ENCODE measurements around the gene NDUFAF8. TPM values are rescaled to one million over a fixed set of nuclear protein-coding genes. Genes with fewer than 3 reads are reported as not detected.

Gene NDUFAF8
- total RNA-seq, 1 experiment from 2014 or later, result 54.1 TPM

- no peak for DNase-seq
- H3K4me3 Mint-ChIP-seq (ENCODE audit: low read depth, unreplicated experiment), result no peak overlapping the region
- no peaks in the 10 kb centered on the region for H3K9me3 Mint-ChIP-seq (ENCODE audit: low read depth, unreplicated experiment)
- H3K27ac Mint-ChIP-seq (ENCODE audit: unreplicated experiment), result no peak overlapping the region
- no peak for TF ChIP-seq CTCF (IDR thresholded peaks at IDR 0.05; ENCODE audit: unreplicated experiment)
- CTCF ChIA-PET, result no interaction called here
- peaks cover 31% of the 10 kb centered on the region for H3K36me3 Mint-ChIP-seq (ENCODE audit: insufficient read depth, unreplicated experiment)
- BruUV-seq (replicated peaks), result no TSS peak
- H3K4me1 Mint-ChIP-seq (ENCODE audit: low read depth, unreplicated experiment), result no peaks in the 10 kb centered on the region
- no peaks in the 10 kb centered on the region for H3K27me3 Mint-ChIP-seq (ENCODE audit: unreplicated experiment)
- intact Hi-C loops (cut with micrococcal nuclease; ENCODE audit: unreplicated experiment), result no loop called here
These were observed 4.6 kb upstream of the NDUFAF8 start for GRCh38 chr17:81234506-81234855.

GRCh38 chr17:81234940-81235821, 3.9 kb upstream of the NDUFAF8 start:
- DNase-seq, result no peak
- no peaks in the 10 kb centered on the region for H3K4me1 Mint-ChIP-seq (ENCODE audit: low read depth, unreplicated experiment)
- intact Hi-C loops (cut with micrococcal nuclease; ENCODE audit: unreplicated experiment), result no loop called here
- BruUV-seq (replicated peaks), result no TSS peak
- TF ChIP-seq CTCF (IDR thresholded peaks at IDR 0.05; ENCODE audit: unreplicated experiment), result no peak
- H3K4me3 Mint-ChIP-seq (ENCODE audit: low read depth, unreplicated experiment), result no peak overlapping the region
- no peaks in the 10 kb centered on the region for H3K9me3 Mint-ChIP-seq (ENCODE audit: low read depth, unreplicated experiment)
- H3K36me3 Mint-ChIP-seq (ENCODE audit: insufficient read depth, unreplicated experiment), result peaks cover 32% of the 10 kb centered on the region
- no peaks in the 10 kb centered on the region for H3K27me3 Mint-ChIP-seq (ENCODE audit: unreplicated experiment)
- no peak overlapping the region for H3K27ac Mint-ChIP-seq (ENCODE audit: unreplicated experiment)
- CTCF ChIA-PET, result no interaction called here

- H3K27ac Mint-ChIP-seq (ENCODE audit: unreplicated experiment), result no peak overlapping the region
- CTCF ChIA-PET, result no interaction called here
- no peak for TF ChIP-seq CTCF (IDR thresholded peaks at IDR 0.05; ENCODE audit: unreplicated experiment)
- no peak for DNase-seq
- intact Hi-C loops (cut with micrococcal nuclease; ENCODE audit: unreplicated experiment), result no loop called here
- H3K9me3 Mint-ChIP-seq (ENCODE audit: low read depth, unreplicated experiment), result no peaks in the 10 kb centered on the region
- no TSS peak for BruUV-seq (replicated peaks)
- peaks cover 8% of the 10 kb centered on the region for H3K4me1 Mint-ChIP-seq (ENCODE audit: low read depth, unreplicated experiment)
- no peak overlapping the region for H3K4me3 Mint-ChIP-seq (ENCODE audit: low read depth, unreplicated experiment)
- no peaks in the 10 kb centered on the region for H3K27me3 Mint-ChIP-seq (ENCODE audit: unreplicated experiment)
- H3K36me3 Mint-ChIP-seq (ENCODE audit: insufficient read depth, unreplicated experiment), result peaks cover 39% of the 10 kb centered on the region
These were observed 3.0 kb upstream of the NDUFAF8 start for GRCh38 chr17:81235822-81236740.

GRCh38 chr17:81236784-81237183, 2.3 kb upstream of the NDUFAF8 start:
- Mint-ChIP-seq H3K4me1 (ENCODE audit: low read depth, unreplicated experiment) (peaks cover 8% of the 10 kb centered on the region), H3K36me3 (ENCODE audit: insufficient read depth, unreplicated experiment) (peaks cover 46% of the 10 kb centered on the region), H3K9me3 (ENCODE audit: low read depth, unreplicated experiment) (no peaks in the 10 kb centered on the region), H3K4me3 (ENCODE audit: low read depth, unreplicated experiment) (peak overlapping the region; percentile 79), H3K27ac (ENCODE audit: unreplicated experiment) (no peak overlapping the region), H3K27me3 (ENCODE audit: unreplicated experiment) (no peaks in the 10 kb centered on the region)
- CTCF ChIA-PET, result no interaction called here
- intact Hi-C loops (cut with micrococcal nuclease; ENCODE audit: unreplicated experiment), result no loop called here
- DNase-seq, result no peak
- BruUV-seq (replicated peaks), result no TSS peak
- TF ChIP-seq CTCF (IDR thresholded peaks at IDR 0.05; ENCODE audit: unreplicated experiment), result no peak

Data from Calu3 (cell line).